HG03521 (cell line): ENCODE results near the gene KLHL1.

Experiments used
- ATAC-seq: cut with Tn5 transposase; IDR thresholded peaks from one replicate; pipeline ENCODE4 v1.9.1; 2021; ENCODE audit warnings: mild to moderate bottlenecking, moderate library complexity; ENCODE audit not compliant: unreplicated experiment

Gene KLHL1

DNA sequence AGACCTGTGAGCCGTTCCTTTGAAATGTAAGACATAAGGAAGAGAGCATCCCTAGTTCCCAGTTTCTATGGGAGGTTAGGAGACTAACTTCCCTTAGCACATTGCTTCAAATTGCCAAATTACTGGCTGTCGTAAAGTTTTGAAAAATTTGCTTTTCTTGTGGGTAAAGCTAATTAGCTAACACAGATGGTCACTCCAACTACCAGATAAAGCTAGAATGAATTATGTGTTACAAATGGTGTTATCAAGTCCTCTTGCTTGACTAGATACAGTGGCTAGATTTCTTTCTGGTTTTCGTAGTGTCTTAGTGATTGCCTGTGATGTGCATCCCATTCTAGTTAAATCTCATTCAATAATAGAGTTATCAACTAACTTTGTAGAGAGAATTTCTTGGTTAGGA lies 417.3 kb downstream of the KLHL1 start:
- ATAC-seq: no peak

DNA sequence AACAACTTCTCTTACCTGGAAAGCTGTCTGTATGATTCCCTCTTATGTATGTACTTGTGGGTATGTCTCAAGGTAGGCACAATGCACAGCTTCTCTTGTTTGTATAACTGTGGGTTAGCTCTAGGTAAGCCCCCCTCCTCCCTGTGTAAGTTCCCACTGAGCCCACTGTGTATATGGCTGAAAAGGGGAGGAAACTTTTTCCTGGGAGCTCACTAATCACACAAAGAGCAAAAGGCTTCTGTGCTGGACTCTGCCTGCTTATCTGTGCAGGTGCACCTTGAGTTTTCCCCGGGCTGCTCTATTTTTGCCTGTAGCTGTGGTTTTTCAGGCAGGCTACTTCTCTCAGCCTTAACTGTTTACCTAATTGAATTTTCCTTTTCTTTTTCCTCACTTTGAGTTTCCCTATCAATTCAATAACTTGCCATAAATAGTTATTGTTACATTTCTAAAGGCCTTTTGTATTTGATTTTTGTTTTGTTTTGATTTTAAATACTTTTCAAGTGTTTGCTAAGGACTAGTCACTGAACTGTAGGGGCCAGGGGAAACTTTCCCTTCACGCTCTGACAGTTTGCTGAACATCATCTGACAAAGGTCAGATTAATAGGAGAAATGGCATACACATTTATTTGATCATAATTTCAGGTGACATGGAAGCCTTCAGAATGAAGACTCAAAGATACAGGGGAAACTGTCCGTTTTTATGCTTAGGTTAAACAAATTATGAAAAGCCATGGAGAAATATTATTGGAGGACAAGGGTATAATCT lies 424.1 kb downstream of the KLHL1 start:
- no peak for ATAC-seq

DNA sequence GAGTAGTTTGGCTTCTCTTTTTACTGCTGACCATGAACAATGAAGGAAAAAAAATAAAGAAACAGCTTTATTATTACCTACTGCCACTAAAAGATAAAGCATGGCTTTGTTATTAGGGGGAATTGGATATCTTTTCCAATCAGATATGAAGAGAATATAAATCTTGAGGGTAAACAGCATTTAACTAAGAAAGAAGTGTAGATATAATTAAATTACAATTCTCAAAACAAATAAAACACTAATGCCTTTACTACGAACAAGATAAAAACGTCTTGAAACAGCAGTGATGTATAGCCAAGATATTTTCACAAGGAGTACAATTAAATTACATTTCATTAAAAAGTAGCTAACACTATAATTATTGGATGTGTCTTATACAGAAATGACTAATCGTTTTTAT lies 426.5 kb downstream of the KLHL1 start:
- no peak for ATAC-seq

- ATAC-seq: no peak
Observed at GRCh38 chr13:69677343-69677742, 430.9 kb downstream of the KLHL1 start.

DNA sequence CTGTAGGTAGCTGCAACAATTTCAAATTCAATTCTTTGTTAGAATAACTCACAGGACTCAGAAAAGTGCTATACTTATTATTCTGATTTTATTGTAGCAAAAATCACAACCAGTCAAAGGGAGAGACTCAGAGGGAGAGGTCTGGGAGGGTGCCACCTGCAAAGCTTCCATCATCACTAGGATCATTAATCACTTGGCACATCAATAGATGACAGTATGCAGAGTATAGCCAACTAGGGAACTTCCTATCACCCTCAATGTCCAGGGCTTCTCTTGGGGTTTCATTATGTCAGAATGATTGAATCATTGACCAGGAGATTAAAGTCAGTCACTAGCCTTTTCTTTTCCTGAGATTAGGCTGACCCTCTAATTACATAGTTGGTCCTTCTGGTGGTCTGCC lies 432.0 kb downstream of the KLHL1 start:
- ATAC-seq: no peak

GRCh38 chr13:69660155-69660554 lies 448.1 kb downstream of the KLHL1 start:
- ATAC-seq: no peak

GRCh38 chr13:69657676-69658075 lies 450.6 kb downstream of the KLHL1 start:
- no peak for ATAC-seq

DNA sequence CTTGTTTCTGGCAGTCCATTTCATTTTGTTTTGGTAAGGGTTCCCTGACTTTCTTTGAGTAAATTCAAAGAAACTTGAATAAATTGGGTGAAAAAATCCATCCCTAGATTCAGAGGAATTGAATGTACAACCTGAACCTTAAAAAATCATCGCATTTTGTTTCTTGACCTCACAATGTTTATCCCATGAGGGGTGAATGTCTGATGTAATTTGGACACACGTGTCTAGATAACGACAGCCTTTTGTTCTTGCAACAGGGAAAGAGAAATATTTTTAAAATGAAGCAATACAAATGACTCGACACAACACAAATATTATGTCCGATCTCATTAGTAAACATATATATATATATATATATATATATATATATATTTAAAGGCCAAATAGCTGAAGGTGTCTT lies 453.9 kb downstream of the KLHL1 start:
- no peak for ATAC-seq
